ENCODE data around the gene PNPLA8.

GRCh38 chr7:108455998-108456677, 69.8 kb downstream of the PNPLA8 start, which contains the start of gene NRCAM:
- peak; percentile 44 to 76 (median 67) for TF ChIP-seq POLR2A (IDR thresholded peaks at IDR 0.05)
- TF ChIP-seq, protein P1, sequence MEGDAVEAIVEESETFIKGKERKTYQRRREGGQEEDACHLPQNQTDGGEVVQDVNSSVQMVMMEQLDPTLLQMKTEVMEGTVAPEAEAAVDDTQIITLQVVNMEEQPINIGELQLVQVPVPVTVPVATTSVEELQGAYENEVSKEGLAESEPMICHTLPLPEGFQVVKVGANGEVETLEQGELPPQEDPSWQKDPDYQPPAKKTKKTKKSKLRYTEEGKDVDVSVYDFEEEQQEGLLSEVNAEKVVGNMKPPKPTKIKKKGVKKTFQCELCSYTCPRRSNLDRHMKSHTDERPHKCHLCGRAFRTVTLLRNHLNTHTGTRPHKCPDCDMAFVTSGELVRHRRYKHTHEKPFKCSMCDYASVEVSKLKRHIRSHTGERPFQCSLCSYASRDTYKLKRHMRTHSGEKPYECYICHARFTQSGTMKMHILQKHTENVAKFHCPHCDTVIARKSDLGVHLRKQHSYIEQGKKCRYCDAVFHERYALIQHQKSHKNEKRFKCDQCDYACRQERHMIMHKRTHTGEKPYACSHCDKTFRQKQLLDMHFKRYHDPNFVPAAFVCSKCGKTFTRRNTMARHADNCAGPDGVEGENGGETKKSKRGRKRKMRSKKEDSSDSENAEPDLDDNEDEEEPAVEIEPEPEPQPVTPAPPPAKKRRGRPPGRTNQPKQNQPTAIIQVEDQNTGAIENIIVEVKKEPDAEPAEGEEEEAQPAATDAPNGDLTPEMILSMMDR (IDR thresholded peaks at IDR 0.05) = peak in 4 of 7 experiments; percentile 9 to 36 (median 26)

Measured in body of pancreas (tissue), 4 donors.